ENCODE data around the gene ANO4.
A peak's percentile ranks its signal among the peaks of the same experiment; 100 is the strongest.

Gene ANO4

DNA sequence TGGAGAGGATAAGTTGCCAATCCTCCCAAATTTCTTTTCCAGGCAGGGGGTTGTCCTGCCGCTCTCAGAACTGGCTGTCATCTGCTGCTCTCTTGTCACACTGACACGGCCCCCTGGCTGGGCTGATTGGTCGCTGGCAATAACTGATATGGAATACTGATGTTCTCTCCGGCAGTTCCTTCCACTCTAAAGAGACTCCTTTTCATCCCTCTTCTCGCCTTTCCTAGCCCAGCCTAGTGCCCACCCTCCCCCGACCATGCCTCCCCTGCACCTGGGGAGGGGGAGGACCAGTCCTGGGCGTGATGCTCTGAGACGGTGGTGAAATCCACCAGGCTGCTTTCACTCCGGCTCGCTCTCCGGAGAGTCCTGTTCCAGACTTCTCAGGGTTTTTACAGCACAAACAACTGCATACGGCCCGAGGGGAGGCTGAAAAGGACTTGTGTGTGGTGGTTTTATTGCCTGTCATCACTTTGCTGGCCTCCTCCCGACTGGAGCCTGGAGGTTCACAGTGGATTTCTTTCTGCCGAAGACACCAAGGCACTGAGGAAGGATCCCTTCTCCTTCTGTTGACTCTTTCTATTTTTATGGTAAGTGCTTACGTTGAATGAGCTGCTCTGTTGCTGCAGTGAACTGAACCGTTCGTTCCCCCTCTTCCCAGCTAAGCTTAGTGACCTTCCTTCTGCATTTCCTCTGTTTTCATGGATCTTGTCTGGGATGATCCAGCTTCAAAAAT is at the start of gene ANO4:
ANO4 (plus strand) TSS at position 336 of the 733 bp plus-strand sequence. CDS start 107,010 bp downstream, outside the sequence.
- peaks cover 0 to 9% (median 0%) of the 10 kb centered on the region in 4 donors for H3K4me1 ChIP-seq
- H3K36me3 ChIP-seq: no peaks in the 10 kb centered on the region
- peak within 1 kb of the TSS; percentile 6 to 16 for H3K4me3 ChIP-seq
- H3K27ac ChIP-seq: no peak within 1 kb of the TSS
- TF ChIP-seq, protein P1, sequence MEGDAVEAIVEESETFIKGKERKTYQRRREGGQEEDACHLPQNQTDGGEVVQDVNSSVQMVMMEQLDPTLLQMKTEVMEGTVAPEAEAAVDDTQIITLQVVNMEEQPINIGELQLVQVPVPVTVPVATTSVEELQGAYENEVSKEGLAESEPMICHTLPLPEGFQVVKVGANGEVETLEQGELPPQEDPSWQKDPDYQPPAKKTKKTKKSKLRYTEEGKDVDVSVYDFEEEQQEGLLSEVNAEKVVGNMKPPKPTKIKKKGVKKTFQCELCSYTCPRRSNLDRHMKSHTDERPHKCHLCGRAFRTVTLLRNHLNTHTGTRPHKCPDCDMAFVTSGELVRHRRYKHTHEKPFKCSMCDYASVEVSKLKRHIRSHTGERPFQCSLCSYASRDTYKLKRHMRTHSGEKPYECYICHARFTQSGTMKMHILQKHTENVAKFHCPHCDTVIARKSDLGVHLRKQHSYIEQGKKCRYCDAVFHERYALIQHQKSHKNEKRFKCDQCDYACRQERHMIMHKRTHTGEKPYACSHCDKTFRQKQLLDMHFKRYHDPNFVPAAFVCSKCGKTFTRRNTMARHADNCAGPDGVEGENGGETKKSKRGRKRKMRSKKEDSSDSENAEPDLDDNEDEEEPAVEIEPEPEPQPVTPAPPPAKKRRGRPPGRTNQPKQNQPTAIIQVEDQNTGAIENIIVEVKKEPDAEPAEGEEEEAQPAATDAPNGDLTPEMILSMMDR (IDR thresholded peaks at IDR 0.05): no peak
- intact Hi-C loops (cut with DNase I; ENCODE audit: low total_unique reads): no loop called here
- no peak for DNase-seq
- H3K9me3 ChIP-seq: no peaks in the 10 kb centered on the region
- H3K27me3 ChIP-seq: peaks cover 0 to 4% of the 10 kb centered on the region in 2 donors

DNA sequence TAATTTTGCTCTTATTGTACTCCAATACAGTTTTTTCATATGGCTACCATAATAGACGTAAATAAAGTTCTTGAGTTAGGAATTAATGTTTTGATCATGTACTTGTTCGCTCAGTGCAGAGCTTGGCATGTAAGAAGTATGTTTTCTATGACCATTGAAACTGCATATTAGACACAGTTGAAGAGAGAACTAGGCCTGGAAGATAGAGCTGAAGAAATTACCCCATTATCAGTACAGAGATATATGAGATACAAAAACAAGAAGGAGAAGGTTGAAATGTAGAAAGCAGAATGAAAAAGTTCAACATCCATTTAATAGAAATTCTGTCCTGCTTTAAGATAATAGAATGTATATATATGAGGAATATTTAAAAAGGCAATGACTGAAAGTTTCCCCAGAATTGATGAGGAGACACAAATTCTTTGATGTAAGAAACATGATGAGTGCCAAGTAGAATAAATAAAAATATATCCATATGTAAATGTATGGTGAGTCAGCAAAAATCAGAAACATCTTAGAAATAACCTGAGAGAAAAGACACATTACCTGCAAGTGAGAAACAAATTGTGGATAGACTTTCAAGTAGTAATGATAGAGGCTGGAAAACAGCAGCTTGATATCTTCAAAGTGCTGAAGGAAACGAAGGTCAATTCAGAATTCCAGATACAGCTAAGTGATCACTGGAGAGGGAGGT is 49.1 kb upstream of the ANO4 start:
- Histone ChIP-seq H3K36me3 (no peaks in the 10 kb centered on the region), H3K27me3 (no peaks in the 10 kb centered on the region), H3K4me1 (no peaks in the 10 kb centered on the region), H3K9me3 (peaks cover 0 to 3% (median 0%) of the 10 kb centered on the region in 3 donors), H3K27ac (no peak overlapping the region), H3K4me3 (no peak overlapping the region)
- intact Hi-C loops (cut with DNase I; ENCODE audit: low total_unique reads): no loop called here
- TF ChIP-seq, protein P1 (IDR thresholded peaks at IDR 0.05): no peak
- no peak for DNase-seq

DNA sequence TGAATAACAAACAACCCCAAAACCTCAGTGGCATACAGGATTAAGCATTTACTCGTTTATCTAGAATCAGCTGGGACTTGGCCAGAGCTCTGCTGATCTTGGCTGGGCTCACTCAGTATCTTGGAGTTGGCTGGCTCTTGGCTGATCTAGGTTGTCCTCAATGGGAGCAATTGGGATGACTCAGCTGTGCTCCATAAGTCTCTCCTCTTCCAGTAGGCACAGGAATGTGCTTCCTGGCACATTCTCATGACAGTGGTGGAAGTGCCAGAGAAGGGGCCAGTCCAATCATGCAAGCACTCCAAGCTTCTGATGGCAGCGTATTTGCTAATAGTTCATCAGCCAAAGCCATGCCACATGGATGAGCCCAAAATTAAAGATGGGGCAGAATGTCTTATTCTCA is 41.7 kb upstream of the ANO4 start:
- TF ChIP-seq, protein P1 (IDR thresholded peaks at IDR 0.05): no peak
- DNase-seq: no peak
- H3K4me1 ChIP-seq: no peaks in the 10 kb centered on the region
- H3K9me3 ChIP-seq: peaks cover 0 to 8% (median 0%) of the 10 kb centered on the region in 3 donors
- H3K36me3 ChIP-seq: no peaks in the 10 kb centered on the region
- intact Hi-C loops (cut with DNase I; ENCODE audit: low total_unique reads): no loop called here
- H3K27ac ChIP-seq: no peak overlapping the region
- no peaks in the 10 kb centered on the region for H3K27me3 ChIP-seq
- no peak overlapping the region for H3K4me3 ChIP-seq

DNA sequence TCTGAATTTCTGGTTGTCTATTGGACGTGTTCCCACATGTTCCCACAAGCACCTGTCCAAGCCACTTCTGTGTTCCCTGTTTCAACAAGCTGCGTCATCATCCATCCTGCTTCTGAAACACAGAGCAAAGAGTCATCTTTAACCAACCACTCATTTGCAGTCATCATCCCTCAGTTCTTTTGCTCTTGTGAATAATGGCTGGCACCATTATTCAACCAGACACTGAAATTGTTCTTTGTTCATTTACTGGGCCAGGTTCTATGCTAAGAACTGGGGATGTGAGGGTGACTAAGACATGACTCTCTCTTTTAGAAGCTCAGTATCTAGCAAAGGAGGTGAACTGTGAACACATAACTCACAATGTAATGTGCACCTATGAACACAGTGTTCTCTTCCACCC is 40.7 kb upstream of the ANO4 start:
- intact Hi-C loops (cut with DNase I; ENCODE audit: low total_unique reads): no loop called here
- Histone ChIP-seq H3K27me3 (no peaks in the 10 kb centered on the region), H3K4me3 (no peak overlapping the region), H3K36me3 (no peaks in the 10 kb centered on the region), H3K27ac (no peak overlapping the region), H3K9me3 (peaks cover 0 to 8% (median 0%) of the 10 kb centered on the region in 3 donors), H3K4me1 (no peaks in the 10 kb centered on the region)
- TF ChIP-seq, protein P1 (IDR thresholded peaks at IDR 0.05): no peak
- DNase-seq: no peak

DNA sequence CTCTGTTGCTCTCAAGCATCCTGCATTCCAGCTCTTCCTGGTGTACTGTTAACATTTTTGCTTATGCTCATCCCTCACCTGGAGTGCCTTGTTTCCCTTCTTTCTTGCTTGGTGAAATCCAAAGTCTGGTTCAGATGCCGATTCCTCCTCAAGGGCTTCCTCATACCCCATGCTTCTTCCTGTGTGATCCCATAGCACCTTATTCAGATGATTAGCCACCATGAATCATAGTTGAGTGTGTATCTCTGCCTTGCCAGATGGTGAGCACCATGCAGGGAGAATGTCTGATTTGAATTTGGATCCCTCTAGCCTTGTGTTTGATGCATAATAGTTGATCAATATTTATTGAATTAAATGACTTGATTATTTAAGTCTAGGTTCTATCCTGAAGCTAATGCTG is 39.4 kb upstream of the ANO4 start:
- TF ChIP-seq, protein P1 (IDR thresholded peaks at IDR 0.05): no peak
- peaks cover 0 to 8% (median 0%) of the 10 kb centered on the region in 3 donors for H3K9me3 ChIP-seq
- H3K27ac ChIP-seq: no peak overlapping the region
- no peaks in the 10 kb centered on the region for H3K4me1 ChIP-seq
- H3K4me3 ChIP-seq: no peak overlapping the region
- H3K27me3 ChIP-seq: no peaks in the 10 kb centered on the region
- intact Hi-C loops (cut with DNase I; ENCODE audit: low total_unique reads): no loop called here
- DNase-seq: no peak
- no peaks in the 10 kb centered on the region for H3K36me3 ChIP-seq

All from tibial artery (tissue), 4 donors.